ENCODE results near the gene BFAR.
"Not testable (repeated sequence)": the region's sequence is repeated elsewhere in the genome, so short reads cannot be mapped to it uniquely, and the experiment has no call there.

Gene BFAR

GRCh38 chr16:14636179-14636950, 3.6 kb downstream of the BFAR start:
- DNase-seq (ENCODE audit: low read depth) = not testable (repeated sequence)

DNA sequence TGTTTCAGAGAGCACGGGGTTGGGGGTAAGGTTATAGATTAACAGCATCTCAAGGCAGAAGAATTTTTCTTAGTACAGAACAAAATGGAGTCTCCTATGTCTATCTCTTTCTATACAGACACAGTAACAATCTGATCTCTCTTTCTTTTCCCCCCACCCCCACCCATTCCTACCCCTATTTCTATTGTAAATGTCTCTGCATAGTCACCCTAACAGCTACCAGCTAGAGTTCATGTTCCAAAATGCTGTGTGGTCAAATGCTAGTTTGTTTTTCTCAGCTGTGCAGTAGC, 4.1 kb downstream of the BFAR start:
- not testable (repeated sequence) for DNase-seq (ENCODE audit: low read depth)

- no peak for DNase-seq (ENCODE audit: low read depth)
Observed at GRCh38 chr16:14640538-14640937, 7.8 kb downstream of the BFAR start.

DNA sequence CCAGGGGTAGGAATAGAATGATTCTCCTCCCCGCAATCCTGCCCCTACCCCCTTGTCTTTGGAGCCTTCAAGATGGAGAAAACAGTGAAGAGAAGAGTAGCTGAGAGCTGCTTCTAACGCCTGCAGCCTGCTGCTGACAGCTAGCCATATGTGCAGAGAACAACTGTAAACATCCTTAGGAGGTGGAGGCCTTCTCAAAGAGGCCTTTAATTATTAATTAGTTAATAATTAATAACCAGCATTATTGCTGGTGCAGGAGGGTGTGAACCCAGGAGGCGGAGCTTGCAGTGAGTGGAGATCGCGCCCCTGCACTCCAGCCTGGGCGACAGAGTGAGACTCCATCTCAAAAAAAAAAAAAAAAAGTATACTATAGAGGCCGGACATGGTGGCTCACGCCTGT, 8.5 kb downstream of the BFAR start:
- no peak for DNase-seq (ENCODE audit: low read depth)

DNA sequence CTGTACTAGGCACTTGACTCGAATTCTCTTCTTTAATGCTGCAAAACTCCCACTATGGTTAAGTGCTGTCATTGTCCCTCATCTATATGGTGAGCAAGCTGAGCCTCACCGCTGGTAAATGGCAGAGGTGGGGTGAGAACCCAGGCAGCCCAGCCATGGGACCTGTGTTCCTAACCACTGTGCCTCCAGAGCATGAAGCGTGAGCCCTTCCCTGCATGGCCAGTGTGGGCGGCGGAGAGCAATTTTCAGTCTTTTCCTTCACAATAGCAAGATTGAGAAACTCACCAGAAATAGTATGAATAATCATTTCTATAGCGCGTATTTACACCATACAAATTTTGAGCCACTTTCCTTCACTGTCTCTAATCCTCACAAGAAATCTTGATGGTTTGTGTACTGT, 9.2 kb downstream of the BFAR start:
- no peak for DNase-seq (ENCODE audit: low read depth)

- DNase-seq (ENCODE audit: low read depth) = no peak
Observed at GRCh38 chr16:14649816-14650215, 17.1 kb downstream of the BFAR start.

DNA sequence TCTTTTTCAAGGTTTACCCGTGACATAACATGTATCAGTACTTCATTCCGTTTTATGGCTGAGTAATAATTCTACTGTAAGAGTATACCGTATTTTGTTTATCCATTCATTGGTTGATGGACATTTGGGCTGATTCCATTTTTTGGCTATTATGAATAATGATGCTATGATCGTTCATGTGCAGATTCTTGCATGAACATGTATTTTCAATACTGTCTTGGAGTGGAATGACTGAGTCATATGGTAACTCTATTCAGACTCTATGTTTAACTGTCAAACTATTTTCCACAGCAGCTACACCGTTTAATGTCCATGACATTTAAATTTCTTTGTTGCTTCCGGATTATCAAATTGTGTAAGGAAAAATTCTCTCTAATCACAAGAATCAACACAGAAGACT, 17.9 kb downstream of the BFAR start:
- no peak for DNase-seq (ENCODE audit: low read depth)

GRCh38 chr16:14652726-14653125, 20.0 kb downstream of the BFAR start:
- DNase-seq (ENCODE audit: low read depth) = no peak

GRCh38 chr16:14658063-14658462, 25.3 kb downstream of the BFAR start:
- no peak for DNase-seq (ENCODE audit: low read depth)

DNA sequence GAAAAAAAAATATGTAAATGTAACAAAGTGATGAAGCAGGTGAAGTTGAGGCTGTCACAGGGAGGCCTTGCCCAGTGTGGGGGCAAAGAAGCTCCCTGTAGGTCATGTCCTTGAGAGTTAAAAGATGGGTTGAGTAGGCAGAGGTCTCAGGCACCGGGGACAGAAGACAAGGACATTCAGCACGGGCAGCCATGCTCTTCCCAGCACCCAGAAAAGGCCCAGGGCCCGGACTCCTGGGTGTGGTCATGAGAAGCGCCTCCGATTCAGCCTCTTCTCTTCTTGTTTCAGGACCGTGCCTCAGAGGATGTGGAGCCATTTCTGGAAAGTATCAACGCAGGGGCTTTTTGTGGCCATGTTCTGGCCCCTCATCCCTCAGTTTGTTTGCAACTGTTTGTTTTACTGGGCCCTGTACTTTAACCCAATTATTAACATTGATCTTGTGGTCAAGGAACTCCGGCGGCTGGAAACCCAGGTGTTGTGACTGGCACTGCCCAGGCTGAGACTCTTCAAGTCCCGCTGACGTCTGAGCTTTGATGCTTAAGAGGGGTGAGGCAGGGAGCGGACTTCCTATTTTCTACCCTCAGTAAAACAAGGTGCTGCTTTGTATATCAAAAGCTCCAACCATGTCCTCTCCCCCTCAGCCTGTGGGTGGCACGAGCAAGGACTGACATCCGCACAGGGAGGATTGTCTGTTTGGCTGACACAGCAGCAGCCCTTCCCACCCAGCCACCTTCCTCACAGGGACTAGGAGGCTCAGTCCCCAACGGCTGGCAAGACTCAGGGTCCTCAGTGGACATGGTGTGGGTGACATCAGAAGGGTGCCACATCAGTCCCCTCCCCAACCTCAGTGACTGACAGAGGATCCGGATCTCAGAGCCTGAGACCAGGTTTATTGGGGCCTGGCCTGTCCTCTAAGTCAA, 34.9 kb downstream of the BFAR start:
- no peak for DNase-seq (ENCODE audit: low read depth)

GRCh38 chr16:14668556-14669223, 35.9 kb downstream of the BFAR start:
- DNase-seq (ENCODE audit: low read depth) = no peak

DNA sequence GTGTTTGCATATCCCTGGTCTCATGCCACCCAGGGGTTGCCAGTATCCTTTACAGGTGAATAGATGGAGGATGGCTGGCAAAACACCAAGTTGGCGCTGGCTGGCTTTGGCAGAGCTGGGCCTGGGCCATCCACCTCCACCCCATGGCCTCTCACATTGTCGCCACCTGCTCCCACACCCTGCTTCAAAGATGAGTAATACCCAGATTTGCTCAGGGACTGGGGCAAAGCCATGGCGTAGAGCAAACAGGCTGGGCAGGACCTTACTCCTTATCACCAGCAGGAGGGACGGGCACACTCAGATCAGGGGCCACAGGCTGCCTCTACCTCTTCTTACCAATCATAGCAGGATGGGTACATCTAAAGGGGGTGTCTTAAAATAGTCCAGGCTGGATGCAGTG, 37.0 kb downstream of the BFAR start:
- DNase-seq (ENCODE audit: low read depth) = no peak

- no peak for DNase-seq (ENCODE audit: low read depth)
Observed at GRCh38 chr16:14672403-14672971, 39.7 kb downstream of the BFAR start.

- DNase-seq (ENCODE audit: low read depth) = no peak
Observed at GRCh38 chr16:14676633-14677032, 43.9 kb downstream of the BFAR start.

- DNase-seq (ENCODE audit: low read depth) = no peak
Observed at GRCh38 chr16:14677627-14678026, 44.9 kb downstream of the BFAR start.

- no peak for DNase-seq (ENCODE audit: low read depth)
Observed at GRCh38 chr16:14678748-14679497, 46.2 kb downstream of the BFAR start.

GRCh38 chr16:14680396-14680795, 47.6 kb downstream of the BFAR start:
- DNase-seq (ENCODE audit: low read depth) = not testable (repeated sequence)

DNA sequence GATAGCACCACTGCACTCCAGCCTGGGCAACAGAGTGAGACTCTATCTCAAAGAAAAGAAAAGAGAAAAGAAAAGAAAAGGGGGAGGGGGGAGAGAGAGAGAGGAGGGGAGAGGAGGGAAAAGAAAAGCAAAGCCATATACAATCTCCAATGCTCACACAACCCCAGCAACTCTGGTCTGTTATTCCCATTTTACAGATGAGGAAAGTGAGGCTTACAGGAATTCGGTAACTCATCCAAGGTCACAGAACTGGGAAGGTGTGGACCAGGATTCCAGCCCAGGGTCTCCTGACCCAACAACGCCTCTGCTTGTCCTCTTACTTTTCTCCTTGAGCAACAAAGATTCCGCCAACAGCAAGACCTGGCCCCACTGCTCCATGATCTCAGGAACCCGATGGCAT, 48.4 kb downstream of the BFAR start:
- DNase-seq (ENCODE audit: low read depth) = no peak

DNA sequence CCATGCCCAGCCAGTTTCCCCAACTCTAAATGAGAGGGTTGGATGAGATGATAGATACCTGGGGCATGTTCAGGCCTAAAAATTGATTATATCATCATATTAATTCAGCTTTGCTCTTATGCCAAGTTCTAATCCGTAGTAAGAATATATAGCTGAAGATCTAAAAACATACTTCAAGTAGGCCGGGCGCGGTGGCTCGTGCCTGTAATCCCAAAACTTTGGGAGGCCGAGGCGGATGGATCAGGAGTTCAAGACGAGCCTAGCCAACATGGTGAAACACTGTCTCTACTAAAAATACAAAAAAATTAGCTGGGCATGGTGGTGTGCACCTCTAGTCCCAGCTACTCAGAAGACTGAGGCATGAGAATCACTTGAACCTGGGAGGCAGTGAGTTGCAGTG, 49.4 kb downstream of the BFAR start:
- DNase-seq (ENCODE audit: low read depth) = no peak

- not testable (repeated sequence) for DNase-seq (ENCODE audit: low read depth)
Observed at GRCh38 chr16:14685870-14686793, 53.4 kb downstream of the BFAR start.

DNA sequence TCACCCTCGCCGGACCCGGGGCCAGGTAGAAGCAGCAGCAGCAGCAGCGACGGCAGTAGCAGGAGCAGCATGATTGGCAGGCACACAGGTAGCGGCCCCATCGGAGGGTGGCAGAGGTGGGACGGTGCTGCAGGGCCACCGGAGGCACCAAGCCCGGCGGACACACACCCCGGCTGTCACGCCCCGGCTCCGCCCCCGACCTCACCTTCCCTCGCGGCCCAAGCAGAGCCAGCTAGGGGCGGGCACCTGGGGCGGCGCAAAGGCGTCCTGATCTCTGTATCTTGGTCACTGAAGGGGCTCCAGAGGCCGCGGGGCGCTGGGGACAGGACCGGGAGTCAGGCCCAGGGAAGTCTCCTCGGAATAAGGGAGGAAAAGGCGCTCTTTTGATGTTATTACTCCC, 61.4 kb downstream of the BFAR start, which contains the start of gene PLA2G10:
TSS of gene PLA2G10 (minus strand) at position 180 of the 400 bp plus-strand sequence. CDS start at position 101, 79 bp downstream.
- not testable (repeated sequence) for DNase-seq (ENCODE audit: low read depth)
